Endothelial cell of umbilical vein (primary cell): ENCODE data around the gene KCNH4. TPM values are rescaled to one million over a fixed set of nuclear protein-coding genes. Genes with fewer than 3 reads are reported as not detected.

Experiments used
- BruUV-seq: library from RNA; stranded (reverse); fragments of 400-500 nt; replicated peaks from 2 replicates; lab custom pipeline; 2021; lab: Mats Ljungman, UMichigan
- CTCF ChIA-PET: fragments of 300-600, 350-600 bp; sonication (Branson Sonifier 250); formaldehyde crosslinking; loops from one replicate; lab custom pipeline; 2021; ENCODE audit warnings: antibody characterized with exemption, inconsistent platforms; lab: Charles Lee
- POLR2A ChIA-PET: fragments of 300-600, 350-600 bp; sonication (Branson Sonifier 250); formaldehyde crosslinking; loops from one replicate; lab custom pipeline; 2021; ENCODE audit warnings: antibody characterized with exemption, inconsistent platforms; lab: Charles Lee
- DNase-seq: peaks from one replicate; pipeline ENCODE4 v3.0.0-alpha.2; 2011; ENCODE audit warnings: low read depth, low spot score
- FAIRE-seq: peaks from 2 replicates; lab custom pipeline; 2011; peaks lifted over from hg19 to GRCh38; lab: Jason Lieb, UNC
- H2AFZ ChIP-seq: 2 replicates; pipeline ENCODE4 v1.6.0; 2012; ENCODE audit warnings: low read depth, low read length, control low read depth, inconsistent platforms
- H3K27ac ChIP-seq: 2 replicates; pipeline ENCODE4 v1.5.1; 2011; ENCODE audit warnings: low read depth, mild to moderate bottlenecking, control low read depth, low read length, moderate library complexity; ENCODE audit not compliant: insufficient read depth
- H3K27me3 ChIP-seq, 2 experiments: 2 replicates each; pipeline versions ENCODE4 v1.6.0 to v1.6.1; 2011; ENCODE audit warnings: low read length in 2 of 2, mixed read lengths in 1 of 2; ENCODE audit not compliant: control insufficient read depth in 2 of 2, insufficient read depth in 2 of 2
- H3K36me3 ChIP-seq, 2 experiments: 2 replicates in 1 of 2; 3 replicates in 1 of 2; pipeline ENCODE4 v1.5.1; 2011; ENCODE audit warnings: low read length in 2 of 2, mild to moderate bottlenecking in 1 of 2, moderate library complexity in 1 of 2; ENCODE audit not compliant: control insufficient read depth in 2 of 2, insufficient read depth in 2 of 2; ENCODE audit errors: extremely low read depth in 1 of 2
- H3K4me1 ChIP-seq: 3 replicates; pipeline ENCODE4 v1.5.1; 2011; ENCODE audit warnings: mild to moderate bottlenecking, low read length; ENCODE audit not compliant: control insufficient read depth, insufficient read depth; ENCODE audit errors: extremely low read depth
- H3K4me2 ChIP-seq: 2 replicates; pipeline ENCODE4 v1.6.1; 2011; ENCODE audit warnings: low read length, control low read depth, mixed read lengths; ENCODE audit not compliant: insufficient read depth
- H3K4me3 ChIP-seq, 3 experiments: fragments of 200-600 bp in 1 of 3; sonication (generic), shearing (Covaris generic) in 1 of 3; replicated peaks in 1 of 3; 2 replicates each; pipeline ENCODE4 v1.5.1; 2011 to 2016; ENCODE audit warnings: control low read depth in 3 of 3, low read length in 3 of 3, mild to moderate bottlenecking in 2 of 3, inconsistent platforms in 1 of 3, low read depth in 1 of 3, moderate library complexity in 1 of 3; ENCODE audit not compliant: insufficient read depth in 1 of 3
- H3K79me2 ChIP-seq: 2 replicates; pipeline ENCODE4 v1.6.0; 2012; ENCODE audit warnings: low read length, inconsistent platforms; ENCODE audit not compliant: control insufficient read depth, insufficient read depth
- H3K9ac ChIP-seq: replicated peaks from 2 replicates; pipeline ENCODE3; 2011; ENCODE audit warnings: low read length, control low read depth; ENCODE audit not compliant: insufficient read depth; ENCODE audit errors: extremely low read depth
- H3K9me1 ChIP-seq: replicated peaks from 3 replicates; pipeline ENCODE4 v1.6.0; 2011; ENCODE audit warnings: mild to moderate bottlenecking, low read length; ENCODE audit not compliant: control insufficient read depth, insufficient read depth; ENCODE audit errors: extremely low read depth
- H3K9me3 ChIP-seq: replicated peaks from 2 replicates; pipeline ENCODE4 v1.5.1; 2012; ENCODE audit warnings: low read length, inconsistent platforms; ENCODE audit not compliant: control insufficient read depth, insufficient read depth
- H4K20me1 ChIP-seq: replicated peaks from 2 replicates; pipeline ENCODE3; 2011; ENCODE audit warnings: mild to moderate bottlenecking, low read length; ENCODE audit not compliant: control insufficient read depth, insufficient read depth; ENCODE audit errors: extremely low read depth
- EZH2 ChIP-seq: IDR thresholded peaks from 2 replicates; pipeline ENCODE4 v1.6.1; 2012; ENCODE audit warnings: borderline replicate concordance, low read depth, mild to moderate bottlenecking, moderate library complexity, low read length, inconsistent platforms; ENCODE audit not compliant: severe bottlenecking
- FOS ChIP-seq: IDR thresholded peaks from 2 replicates; pipeline ENCODE4 v1.6.1; 2011; ENCODE audit warnings: mild to moderate bottlenecking, low read length, moderate library complexity, borderline replicate concordance; ENCODE audit not compliant: insufficient read depth
- GATA2 ChIP-seq: IDR thresholded peaks from 2 replicates; pipeline ENCODE4 v1.7.0; 2011; ENCODE audit warnings: low read depth, mild to moderate bottlenecking, moderate library complexity, mixed read lengths, low read length; ENCODE audit not compliant: insufficient read length, insufficient read depth
- JUN ChIP-seq: IDR thresholded peaks from 2 replicates; pipeline ENCODE4 v1.6.1; 2011; ENCODE audit warnings: borderline replicate concordance, low read depth; ENCODE audit not compliant: insufficient read length, insufficient read depth
- MYC ChIP-seq: IDR thresholded peaks from one replicate; pipeline ENCODE4 v1.6.1; 2011; ENCODE audit warnings: mild to moderate bottlenecking, low read depth, low read length
- POLR2A ChIP-seq: IDR thresholded peaks from 2 replicates; pipeline ENCODE4 v1.6.1; 2012; ENCODE audit warnings: low read depth, mild to moderate bottlenecking, control low read depth, low read length
- POLR2AphosphoS5 ChIP-seq: IDR thresholded peaks from 2 replicates; pipeline ENCODE4 v1.6.1; 2012; ENCODE audit warnings: low read depth, mild to moderate bottlenecking, control low read depth, low read length, moderate library complexity; ENCODE audit not compliant: insufficient read depth
- dilution Hi-C: fragments of 300-500 bp; cut with MboI; formaldehyde crosslinking; loops from one replicate; pipeline ENCODE4 v1.15.0; 2019; ENCODE audit warnings: low sequenced_read_pairs; ENCODE audit not compliant: extremely low pct_ligation_motif_present
- intact Hi-C: fragments of 100-400 bp; cut with micrococcal nuclease; formaldehyde crosslinking; loops from one replicate; pipeline ENCODE4 v1.10.0; 2022
- polyA plus RNA-seq, 4 experiments: library from polyadenylated mRNA; depleted of rRNA in 3 of 4; stranded (reverse) in 3 of 4; unstranded in 1 of 4; fragments of >200 nt; gene quantifications; 2 replicates each; pipeline versions ENCODE4 v1.2.1 to v1.2.3, GENCODE V29; 2011 to 2012; ENCODE audit warnings: missing spikeins in 1 of 4
- total RNA-seq: library from RNA; stranded (reverse); gene quantifications from 2 replicates; pipeline ENCODE4 v1.2.3, GENCODE V29; 2021
- TF ChIP-seq, protein P1 (sequence below): IDR thresholded peaks from 2 replicates; pipeline ENCODE4 v1.6.1; 2011; ENCODE audit not compliant: insufficient read depth, insufficient read length
- TF ChIP-seq, protein P2 (sequence below), 2 donors: IDR thresholded peaks; 1 replicate in 1 of 2; 2 replicates in 1 of 2; pipeline ENCODE4 v1.5.1; 2011; ENCODE audit warnings: low read length in 2 of 2, mild to moderate bottlenecking in 2 of 2, moderate library complexity in 2 of 2, control low read depth in 1 of 2, inconsistent platforms in 1 of 2, low read depth in 1 of 2; ENCODE audit not compliant: insufficient read depth in 1 of 2; ENCODE audit errors: extremely low read depth in 1 of 2

The KCNH4 gene
- total and polyA plus RNA-seq, 2 donors (not counting 3 experiments of a cell fraction or from before 2014, with no cell fraction given) = 0.11 TPM

DNA sequence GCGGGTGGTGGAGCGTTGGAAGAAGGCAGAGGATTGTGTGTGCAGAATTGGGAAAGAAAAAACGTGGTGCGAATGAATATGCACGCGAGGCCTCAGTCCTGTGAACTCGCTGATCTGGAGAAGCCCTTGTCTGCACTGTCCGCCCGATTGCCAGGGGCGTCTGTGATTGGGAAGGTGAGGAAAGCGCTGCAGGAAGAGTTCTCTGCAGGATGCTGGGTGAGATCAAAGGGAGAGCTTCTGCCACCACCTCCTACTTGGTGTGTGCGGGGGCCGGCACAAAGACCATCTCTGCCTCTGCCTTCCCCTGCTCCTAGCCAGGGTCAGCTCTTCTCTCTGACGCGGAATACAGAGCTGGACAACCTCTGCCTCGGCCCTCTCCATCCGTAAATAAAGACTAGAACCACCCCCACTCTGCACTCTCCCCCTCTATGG is 25.3 kb downstream of the KCNH4 start:
- Histone ChIP-seq H3K27me3 (no peaks in the 10 kb centered on the region), H3K9me3 (no peaks in the 10 kb centered on the region), H3K9me1 (no peaks in the 10 kb centered on the region), H3K27ac (no peak overlapping the region), H3K36me3 (peaks cover 0 to 6% of the 10 kb centered on the region in 2 experiments), H3K4me3 (peak overlapping the region; percentile 46 to 100 (median 67)), H4K20me1 (peaks cover 4% of the 10 kb centered on the region), H3K4me2 (peak overlapping the region; percentile 69), H2AFZ (peak overlapping the region; percentile 66), H3K79me2 (peaks cover 40% of the 10 kb centered on the region), H3K9ac (no peak overlapping the region), H3K4me1 (peaks cover 13% of the 10 kb centered on the region)
- TF ChIP-seq, protein P1, sequence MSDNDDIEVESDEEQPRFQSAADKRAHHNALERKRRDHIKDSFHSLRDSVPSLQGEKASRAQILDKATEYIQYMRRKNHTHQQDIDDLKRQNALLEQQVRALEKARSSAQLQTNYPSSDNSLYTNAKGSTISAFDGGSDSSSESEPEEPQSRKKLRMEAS = no peak
- TF ChIP-seq FOS (no peak), GATA2 (no peak), MYC (no peak), EZH2 (no peak), POLR2A (no peak), POLR2AphosphoS5 (no peak), JUN (no peak)
- TF ChIP-seq, protein P2, sequence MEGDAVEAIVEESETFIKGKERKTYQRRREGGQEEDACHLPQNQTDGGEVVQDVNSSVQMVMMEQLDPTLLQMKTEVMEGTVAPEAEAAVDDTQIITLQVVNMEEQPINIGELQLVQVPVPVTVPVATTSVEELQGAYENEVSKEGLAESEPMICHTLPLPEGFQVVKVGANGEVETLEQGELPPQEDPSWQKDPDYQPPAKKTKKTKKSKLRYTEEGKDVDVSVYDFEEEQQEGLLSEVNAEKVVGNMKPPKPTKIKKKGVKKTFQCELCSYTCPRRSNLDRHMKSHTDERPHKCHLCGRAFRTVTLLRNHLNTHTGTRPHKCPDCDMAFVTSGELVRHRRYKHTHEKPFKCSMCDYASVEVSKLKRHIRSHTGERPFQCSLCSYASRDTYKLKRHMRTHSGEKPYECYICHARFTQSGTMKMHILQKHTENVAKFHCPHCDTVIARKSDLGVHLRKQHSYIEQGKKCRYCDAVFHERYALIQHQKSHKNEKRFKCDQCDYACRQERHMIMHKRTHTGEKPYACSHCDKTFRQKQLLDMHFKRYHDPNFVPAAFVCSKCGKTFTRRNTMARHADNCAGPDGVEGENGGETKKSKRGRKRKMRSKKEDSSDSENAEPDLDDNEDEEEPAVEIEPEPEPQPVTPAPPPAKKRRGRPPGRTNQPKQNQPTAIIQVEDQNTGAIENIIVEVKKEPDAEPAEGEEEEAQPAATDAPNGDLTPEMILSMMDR (IDR thresholded peaks at IDR 0.05; ENCODE audit: extremely low read depth in 1 of 2, insufficient read depth in 1 of 2, low read depth in 1 of 2, low read length in 2 of 2) = no peak
- POLR2A ChIA-PET = no interaction called here
- no peak for FAIRE-seq
- no TSS peak for BruUV-seq
- dilution Hi-C loops (no loop called here), intact Hi-C loops (loop anchor here (1.0 kb wide), 2 partner anchors 34 to 39 kb away; partner anchors contain the start of genes GHDC and KAT2A)
- CTCF ChIA-PET = interaction anchor here (1.4 kb wide), 1 partner anchor 26 kb away, joined by 4 read pairs; the partner anchor contains the start of gene KCNH4
- DNase-seq = no peak
